Embryonic facial prominence (tissue), 1 donor: Measurements from ENCODE around the gene ACADVL.

Experiments
- DNase-seq: peaks from one replicate; pipeline ENCODE4 v3.0.0-alpha.2; 2016; ENCODE audit errors: extremely low spot score

Gene ACADVL

DNA sequence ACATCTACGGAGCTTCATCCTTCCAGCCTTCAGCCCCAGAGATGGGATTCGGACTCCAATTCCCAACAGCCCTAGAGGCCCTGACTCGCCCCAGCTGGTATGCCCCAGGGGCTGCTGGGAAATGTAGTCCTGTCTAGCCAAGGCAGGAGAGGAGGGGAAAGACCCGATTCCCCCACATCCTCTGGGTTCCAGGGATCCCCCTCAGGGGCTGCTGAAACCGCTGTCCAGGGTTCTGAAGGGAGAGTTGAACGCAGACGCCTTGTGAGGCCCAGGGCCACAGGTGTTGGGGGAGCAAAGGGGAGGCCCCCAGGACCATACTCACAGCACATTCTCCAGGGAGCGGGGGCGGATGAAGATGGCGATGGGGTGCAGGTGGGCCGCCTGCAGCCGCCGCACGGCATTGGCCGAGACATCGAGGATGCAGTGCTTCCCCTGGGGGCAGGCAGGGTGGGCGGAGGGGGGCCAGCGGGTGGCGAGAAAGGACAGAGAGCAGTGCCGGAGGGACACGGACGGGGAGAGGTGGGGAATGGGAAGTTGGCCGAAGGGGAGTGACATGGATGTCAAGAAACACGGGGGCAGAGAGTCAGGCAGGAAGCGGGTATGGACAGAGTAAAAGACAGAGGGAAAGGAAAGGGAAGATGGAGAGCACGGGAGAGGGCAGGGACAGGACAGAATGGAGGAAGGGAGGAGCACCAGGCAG, 28.0 kb upstream of the ACADVL start:
- DNase-seq, result no peak

DNA sequence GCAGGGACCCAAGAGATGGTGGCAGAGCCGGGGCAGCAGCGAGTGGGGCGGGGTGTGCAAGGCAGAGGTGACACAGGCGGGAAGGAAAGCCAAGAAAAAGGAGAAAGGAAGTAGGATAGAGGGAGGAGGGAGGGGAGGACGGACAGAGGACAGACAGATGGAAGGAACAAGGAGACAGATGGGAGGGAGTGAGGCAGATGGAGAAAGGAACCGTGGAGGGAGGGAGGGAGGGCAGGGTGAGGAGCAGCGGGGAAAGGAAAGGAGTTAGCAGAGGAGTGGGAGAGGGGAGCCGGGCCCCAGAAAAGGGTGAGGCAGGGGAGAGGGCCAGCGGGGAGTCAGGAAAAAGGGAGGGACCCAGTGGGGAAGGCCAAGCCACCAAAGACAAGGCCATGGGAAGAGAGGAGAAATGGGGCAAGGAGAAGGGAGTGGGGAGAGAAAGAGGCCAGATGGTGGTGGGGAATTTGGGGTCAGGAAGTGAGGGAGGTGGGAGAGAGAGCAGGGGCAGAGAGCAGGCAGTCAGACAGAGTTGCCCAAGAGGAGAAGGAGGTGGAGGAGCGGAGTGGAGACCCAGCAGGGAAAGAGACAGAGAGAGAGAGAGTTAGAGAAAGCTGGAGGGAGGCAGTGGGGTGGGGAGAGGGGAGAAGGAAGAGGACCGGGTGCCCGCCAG, 27.3 kb upstream of the ACADVL start:
- no peak for DNase-seq

DNA sequence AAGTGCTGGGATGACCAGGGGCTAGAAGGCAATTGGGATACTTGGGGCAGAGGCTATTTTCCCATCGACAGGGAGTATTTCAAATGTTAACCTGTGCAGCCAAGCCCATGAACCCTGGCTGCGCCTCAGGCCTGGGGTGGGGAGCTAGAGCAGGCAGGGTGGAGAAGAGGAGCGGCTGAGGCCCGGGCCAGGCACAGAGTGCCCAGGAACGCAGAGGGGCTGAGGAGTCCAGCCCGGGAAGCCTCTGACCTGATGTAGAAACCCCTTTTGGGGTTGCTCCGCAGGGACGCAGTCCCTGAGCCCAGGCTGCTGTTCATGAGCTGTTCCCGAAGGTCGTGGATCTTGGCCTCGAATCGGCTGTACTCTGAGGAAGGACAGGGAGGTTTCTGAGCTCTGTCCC, 23.8 kb upstream of the ACADVL start:
- DNase-seq, result no peak

DNA sequence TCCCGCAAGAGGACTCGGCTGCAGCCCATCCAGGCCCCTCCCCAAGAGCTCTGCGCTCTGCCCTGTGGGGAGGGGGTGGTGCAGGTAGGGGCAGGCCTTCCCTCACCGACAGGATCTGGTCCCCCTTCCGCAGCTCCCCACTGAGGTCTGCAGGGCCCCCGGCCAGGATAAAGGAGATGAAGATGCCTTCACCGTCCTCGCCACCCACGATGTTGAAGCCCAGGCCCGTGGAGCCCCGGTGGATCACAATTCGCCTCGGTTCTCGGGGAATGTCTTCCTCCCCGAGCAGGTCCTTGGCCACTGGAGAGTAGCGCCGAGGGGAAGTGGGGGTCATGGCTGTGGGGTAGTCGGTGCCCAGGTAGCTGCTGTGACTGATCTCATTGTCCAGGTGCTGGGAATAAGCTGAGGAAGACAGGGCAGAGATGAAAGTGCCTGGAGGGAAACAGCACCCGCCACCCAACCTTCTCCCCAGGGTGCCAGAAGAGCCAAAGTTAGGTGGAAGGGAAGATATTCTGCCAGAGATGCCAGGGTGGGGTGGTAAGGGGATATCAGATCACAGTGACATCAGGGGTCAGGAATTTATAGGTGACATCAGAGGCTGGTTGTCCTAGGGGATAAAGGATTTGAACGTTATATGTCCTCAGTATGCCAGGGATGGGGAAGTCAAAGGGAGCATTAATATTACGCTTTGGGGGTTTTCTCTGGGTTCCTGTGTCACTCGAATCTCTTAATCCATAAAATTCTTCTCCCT, 22.9 kb upstream of the ACADVL start:
- no peak for DNase-seq

DNA sequence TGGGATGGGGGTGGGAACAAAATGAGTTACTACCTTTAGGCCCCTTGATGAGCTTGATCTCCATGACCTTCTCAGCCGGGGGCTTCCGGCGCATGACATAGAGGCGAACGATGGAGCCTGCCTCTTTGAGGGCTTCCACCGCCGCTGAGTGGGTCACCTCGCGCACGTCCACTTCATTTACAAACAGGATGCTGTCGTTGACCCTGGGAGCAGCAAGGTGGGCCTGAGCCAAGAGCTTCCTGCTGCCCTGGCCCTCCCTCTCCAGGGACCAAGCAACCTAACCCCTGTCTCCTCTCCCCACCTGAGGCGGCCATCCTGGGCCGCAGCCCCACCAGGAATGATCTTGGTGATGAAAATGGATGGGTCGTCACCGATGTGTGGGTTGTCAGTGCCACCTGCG, 16.3 kb upstream of the ACADVL start:
- no peak for DNase-seq

DNA sequence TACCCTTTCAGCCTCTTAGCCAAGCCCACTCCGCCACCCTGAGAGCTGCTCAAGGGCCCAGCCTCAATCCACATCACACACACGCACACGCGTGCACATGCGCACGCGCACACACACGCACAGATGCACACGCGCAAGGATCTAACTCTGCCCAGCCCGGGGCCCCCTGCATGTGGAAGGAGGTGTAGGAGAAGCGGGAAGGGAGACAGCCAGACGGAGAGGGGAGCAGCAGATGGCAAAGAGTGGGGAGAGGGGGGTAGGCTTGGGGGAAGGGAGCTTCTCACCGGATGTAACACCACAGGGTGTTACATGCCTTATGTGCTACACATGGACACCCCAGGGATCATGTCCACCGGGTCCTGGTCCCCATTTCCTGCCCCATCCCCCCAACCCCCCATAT, 15.4 kb upstream of the ACADVL start:
- DNase-seq, result no peak

DNA sequence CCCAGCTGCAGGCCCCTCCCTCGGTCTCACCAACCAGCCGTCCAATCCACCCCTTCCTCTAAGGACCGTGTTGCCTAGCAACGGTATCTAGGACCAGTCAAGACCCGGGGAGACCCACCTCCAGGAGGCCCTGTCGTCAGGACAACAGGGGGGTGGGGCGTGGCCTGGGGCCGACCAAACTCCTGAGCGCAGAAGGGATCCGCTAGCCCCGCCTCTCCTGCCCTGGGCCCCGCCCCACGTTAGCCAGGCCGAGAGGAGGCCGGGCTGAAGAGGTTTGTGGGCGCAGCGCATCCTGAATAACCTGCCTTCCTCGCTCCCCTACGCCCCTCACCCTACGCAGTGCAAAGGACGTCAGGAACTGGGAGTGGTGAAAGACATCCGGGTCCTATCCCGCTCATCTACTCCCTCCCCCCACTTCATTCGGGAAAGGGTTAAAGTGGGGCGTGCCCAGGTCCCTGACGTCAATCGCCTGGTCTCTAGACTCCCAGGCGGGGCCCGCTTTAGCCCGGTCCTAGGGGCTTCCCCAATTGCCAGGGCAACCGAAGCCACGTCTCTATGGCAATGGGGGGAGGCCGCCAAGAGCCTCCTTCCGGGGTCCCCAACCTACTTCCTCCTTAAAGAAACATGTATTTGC, 14.8 kb upstream of the ACADVL start:
- DNase-seq, result peak; percentile 87

DNA sequence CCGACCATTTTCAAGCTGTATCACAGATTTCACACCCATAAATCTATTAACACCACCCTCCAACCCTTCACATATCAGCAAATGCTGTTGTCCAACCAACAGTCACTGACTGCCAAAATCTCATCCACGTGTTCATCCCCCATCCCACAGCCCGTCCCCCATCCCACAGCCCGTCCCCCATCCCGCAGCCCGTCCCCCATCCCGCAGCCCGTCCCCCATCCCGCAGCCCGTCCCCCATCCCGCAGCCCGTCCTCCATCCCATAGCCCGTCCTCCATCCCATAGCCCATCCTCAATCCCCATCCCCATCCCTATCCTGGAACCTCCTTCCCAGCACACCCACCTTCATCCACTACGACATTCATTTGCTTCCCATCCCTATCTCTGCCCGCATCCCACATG, 14.2 kb upstream of the ACADVL start:
- DNase-seq, result no peak

DNA sequence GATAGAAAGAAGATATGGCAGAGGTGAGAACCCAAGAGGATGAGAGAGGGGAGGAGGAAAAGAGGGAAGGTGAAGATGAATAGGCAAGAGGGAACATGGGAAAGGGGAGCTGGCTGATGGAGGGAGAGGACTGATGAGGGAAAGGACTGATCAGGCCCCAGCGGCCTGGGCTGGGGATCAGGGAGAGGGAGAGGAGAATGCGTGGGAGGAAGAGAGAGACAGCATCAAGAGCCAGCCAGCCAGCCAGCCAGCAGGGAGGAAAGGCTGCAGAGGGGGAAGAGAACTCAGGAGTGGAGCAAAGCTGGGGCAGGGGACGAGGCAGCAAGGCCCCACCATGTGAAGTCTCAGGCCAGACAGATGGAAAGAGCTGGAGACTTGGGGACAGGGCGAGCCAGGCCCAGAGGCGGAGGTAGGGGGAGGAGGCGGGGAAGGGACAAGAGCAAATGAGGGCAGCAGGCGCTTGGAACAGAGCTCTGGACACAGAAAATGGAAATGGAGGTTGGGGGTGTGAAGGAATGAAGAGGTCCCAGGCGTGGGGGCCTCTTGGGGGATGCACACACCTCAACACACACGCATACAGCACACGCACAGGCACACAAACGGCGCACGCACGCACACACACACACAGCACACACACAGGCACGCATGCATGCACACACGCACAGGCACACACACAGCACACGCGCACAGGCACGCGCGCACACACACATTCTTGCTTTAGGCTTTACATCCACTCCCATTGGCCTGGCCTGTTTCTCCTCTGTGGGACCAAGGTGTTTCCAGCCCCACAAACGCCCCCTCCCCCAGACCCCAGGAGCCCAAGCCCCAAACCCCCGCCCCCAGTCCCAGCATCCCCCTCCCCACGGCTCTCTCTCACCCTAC, 12.4 kb upstream of the ACADVL start:
- DNase-seq, result no peak

DNA sequence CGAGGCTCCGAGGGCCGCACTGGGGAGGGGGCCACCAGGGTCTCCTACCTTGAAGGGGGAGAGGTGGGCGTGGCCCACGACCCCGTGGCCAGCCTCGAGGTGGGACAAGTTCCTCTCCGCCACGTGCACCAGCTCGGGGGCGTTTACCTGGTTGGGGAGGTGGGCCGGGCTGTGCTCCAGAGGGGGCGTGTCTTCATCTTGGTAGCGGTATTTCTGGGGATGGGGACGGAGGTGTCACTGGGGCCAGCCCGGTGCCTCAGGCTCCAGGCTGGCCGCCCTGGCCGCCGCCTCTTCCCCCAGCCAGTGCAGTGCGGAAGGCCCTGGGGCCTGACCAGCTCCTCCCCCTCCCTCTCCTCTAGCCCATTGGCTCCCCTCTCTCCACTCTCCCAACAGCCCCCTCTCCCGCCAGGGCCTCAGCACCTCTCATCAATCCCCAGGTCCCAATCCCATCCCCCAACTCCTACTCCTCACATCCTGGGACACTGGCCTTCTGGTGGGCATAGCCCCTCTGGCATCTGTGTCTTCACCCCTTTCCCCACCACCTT, 11.6 kb upstream of the ACADVL start:
- no peak for DNase-seq

DNA sequence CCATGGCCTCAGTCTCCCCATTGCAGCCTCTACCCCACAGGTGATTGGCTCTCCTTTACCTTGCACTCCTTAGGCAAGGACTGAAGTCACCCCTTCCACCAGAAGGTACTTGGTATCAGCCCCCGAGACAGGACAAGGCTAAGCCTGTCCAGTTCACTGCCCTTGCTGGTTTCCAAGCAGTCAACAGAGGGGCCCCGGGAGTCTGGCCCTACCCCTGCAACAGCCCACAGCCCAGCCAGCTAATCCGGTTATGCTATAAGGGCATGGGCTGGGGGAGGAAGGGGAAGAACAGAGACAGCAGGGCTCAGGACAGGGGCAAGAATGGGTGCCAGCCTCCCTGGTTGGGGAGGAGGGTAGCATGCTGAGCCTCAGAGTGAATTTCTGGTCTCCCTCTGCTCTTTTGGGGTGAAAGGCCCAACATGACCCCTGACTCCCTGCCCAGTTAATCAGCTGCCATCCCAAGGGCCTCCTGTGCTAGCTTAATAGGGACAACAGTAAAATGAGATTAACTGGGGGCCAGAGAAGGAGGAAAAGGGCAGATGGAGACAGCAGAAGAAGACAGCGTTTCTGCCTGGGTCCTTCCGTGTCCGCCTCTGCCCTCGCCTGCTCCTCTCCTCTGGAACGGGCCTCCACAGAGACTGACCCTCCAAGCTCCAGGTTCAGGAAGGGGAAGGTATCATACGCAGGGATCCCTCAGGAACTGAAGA, 10.8 kb upstream of the ACADVL start:
- no peak for DNase-seq

DNA sequence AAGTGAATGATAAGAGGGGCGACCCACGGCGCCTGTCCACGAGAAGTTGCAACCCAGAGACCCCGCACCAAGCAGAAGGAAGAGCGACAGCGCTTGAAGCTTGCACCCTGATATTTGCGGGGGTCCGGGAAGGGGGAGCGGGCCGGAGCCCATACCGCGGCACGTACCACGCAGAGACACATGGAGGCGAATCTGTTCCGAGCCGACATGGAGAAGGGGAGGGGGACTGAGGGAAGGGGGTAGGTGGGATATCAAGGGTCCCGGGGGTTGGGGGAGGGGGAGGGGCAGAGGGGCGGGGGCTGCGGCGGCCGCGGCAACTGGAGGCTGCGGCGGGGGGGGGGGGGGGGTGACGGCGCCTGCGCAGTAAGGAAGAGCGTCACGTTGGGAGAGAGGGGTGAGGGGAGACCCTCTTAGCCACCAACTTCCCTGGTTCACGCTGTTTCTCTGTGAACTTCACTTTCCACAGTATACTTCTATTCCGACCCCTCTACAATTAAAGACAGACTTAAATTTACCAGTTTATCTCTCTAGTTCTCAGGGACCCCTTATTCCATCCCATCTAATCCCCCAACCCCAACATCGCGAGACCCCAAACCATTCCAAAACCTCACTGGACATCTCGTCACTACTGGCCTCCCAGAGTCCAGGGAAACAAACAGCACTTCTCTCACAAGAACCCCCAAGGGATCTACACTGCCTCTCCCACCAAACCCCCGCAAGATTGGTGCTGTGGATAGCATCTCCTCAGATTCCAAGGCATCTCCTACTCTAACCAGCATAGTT, 8.1 kb upstream of the ACADVL start:
- DNase-seq, result no peak

DNA sequence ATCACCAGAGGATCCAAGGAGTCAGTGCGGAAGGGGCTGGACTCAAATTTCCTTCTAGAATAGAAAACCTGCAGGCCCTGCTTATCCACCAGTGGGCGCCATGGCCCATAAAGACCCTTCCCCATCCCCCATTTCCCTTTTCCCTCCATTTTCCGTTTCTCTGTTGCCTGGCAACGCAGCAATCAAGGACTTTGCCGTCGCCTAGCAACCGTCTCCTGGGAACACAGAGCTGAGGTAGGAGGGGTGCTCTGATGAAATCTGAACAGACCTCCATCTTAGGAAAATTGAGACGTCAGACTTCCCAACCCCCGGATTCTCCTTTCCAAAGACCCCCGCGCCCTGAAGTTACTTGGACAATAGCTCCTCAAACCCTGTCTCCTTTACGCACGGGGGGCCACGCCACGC, 5.8 kb upstream of the ACADVL start:
- DNase-seq, result peak; percentile 97

DNA sequence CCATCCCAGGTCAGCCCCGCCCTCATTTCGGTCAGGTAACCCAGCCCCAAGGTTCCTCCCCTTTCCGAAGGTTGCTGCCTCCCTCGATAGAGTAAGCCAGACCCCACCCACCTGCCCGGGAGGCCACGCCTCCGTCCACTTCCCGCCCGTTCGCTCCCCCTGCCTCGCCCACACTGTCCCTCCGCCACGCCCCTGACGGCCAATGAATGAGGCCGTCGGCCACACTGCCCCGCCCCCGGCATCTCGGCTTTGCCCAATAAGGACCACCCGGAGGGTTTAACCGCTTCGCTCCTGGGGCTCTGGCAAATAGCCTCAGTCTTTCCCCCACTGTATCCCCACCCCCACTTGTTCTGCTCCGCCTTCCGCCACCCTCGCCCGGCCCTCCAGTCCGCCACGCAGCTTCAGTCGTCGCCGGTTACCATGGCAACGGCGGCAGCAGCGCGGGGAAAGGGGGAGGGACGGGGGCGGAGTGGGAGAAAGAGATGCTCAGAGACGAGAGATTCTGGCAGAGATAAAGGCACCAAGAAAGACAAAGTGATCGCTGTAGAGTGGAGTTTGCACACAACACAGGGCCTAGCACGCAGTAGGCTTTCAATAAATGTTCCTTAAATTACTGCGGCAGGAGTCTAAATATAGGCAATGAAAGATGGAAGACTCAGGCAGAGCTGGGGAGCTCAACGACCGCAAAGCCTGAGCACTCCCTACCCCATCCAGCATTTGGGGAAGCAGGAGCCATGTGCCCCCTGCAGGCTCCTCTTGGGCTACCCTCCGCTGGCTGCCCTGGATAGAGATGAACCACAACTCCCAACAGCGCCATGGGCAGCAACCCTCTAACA, 5.2 kb upstream of the ACADVL start:
- peak; percentile 96 for DNase-seq

DNA sequence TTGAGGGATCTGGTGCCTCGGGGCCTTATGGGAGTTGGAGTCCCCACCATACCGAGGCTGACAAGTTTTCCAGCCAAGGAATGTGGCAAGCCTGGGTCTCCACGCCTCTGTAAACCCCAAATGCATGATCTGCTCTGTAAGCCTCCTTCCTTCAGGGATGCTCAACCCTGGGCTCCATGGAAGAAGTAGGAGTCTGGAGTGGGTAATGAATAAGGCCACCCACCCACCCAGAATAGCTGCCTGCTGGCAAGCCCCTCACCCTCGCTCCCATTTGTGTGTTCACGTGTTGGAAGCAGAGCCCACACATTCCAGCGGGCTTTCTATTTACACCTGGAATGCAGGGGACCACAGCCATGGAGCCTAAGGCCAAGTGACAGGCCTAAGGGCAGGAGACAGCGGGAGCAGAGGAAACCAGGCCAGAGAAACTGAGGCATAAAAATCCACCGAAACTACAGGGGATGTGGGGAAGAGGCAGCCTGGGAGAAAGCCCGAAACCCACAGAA, 4.6 kb upstream of the ACADVL start:
- no peak for DNase-seq

DNA sequence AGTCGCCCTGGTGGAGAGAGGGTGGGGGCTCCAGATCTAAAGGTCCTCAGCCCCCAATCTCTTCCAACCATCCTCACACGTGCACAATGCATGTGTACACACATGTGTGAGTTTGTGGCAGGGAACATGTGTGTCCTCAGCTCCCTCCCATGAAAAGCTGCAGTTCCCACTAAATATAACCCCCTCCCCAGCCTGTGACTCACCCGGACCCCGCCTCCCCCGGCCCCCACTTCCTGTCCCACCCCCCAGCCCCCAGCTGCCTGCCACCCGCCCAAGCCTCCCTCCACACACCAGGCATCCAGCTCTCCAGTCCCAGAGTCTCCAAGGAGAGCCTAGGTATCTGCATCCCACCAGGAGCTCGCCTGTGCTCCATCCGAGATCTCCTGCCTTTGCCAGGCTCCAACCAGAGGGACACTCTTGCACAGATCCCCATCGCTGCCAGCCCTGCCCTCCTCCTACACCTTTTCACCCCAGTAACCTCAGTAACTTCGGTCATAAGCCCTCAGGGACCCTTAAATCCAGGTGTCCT, 4.0 kb upstream of the ACADVL start:
- peak; percentile 12 for DNase-seq

DNA sequence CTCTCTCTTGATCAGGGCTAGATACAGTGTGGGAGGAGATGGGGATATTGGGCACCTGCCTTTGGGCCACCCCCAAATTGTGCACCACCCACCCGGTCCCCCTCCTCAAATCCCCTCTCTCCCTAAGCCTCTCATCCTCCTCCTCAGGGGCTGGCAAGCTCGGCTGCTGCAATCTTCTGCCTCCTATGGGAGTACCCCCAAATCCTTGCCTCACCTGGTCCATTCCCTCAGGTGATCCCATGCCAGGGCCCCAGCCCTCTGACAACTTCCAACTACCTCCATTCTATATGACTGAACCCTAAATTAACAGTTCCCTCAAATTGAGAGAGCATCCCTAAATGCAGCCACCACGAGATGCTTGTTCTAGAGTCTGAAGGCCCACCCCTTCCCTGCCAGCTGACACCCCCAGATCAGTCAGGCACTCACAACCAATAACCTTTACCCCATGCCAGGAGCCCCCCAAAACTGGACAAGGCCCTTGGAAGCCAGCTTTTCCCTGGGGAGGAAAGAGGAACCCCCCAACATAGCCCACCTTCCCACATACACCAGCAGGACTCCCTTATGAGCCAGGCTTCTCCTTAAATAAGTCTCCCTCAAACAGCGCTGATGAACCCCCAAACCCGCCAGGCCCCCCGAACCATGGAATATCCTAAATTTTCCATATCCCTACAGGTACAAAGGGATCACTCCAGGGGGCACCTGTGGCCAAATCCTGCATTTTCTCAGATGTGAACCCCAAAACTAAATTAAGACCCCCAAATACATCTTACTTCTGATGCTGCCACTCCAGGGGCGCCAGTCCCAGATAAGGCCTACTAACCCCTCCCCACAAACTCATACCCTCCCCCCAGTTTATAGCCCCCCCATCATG, 3.3 kb upstream of the ACADVL start:
- no peak for DNase-seq
